ENCODE data around the gene IFI44.

- TF ChIP-seq EP300 (IDR thresholded peaks at IDR 0.05) (no peak), CTCF (IDR thresholded peaks at IDR 0.05) (no peak)
Measured at GRCh38 chr1:78677788-78678187, 28.2 kb downstream of the IFI44 start.
